Activated naive CD8-positive, alpha-beta T cell treated with anti-CD3 and anti-CD28 coated beads, Interleukin-2, amount 10 ng/mL, durations not matched to agents 7 days and 5 days (primary cell): ENCODE results near the gene PSEN2. TPM values are rescaled to one million over a fixed set of nuclear protein-coding genes. Genes with fewer than 3 reads are reported as not detected.

ENCODE experiments used
- ATAC-seq: fragments of 150-1000 bp; cut with Tn5 transposase; one replicate; pipeline ENCODE4 v1.10.0; 2021; ENCODE audit warnings: low read depth, moderate library complexity
- POLR2A ChIA-PET: fragments of 350-600 bp; sonication (Branson Sonifier 250); formaldehyde crosslinking; loops from one replicate; lab custom pipeline; 2021; ENCODE audit warnings: antibody characterized with exemption; lab: Charles Lee
- DNase-seq: peaks from one replicate; pipeline ENCODE4 v3.0.0; 2021
- H3K27ac Mint-ChIP-seq: one replicate; pipeline ENCODE4 v1.8.0; 2022; ENCODE audit warnings: mild to moderate bottlenecking, mixed read lengths
- H3K27me3 Mint-ChIP-seq: one replicate; pipeline ENCODE4 v1.8.0; 2022; ENCODE audit warnings: mild to moderate bottlenecking, moderate library complexity, mixed read lengths
- H3K36me3 Mint-ChIP-seq: one replicate; pipeline ENCODE4 v1.8.0; 2021; ENCODE audit warnings: mild to moderate bottlenecking, mixed read lengths
- H3K4me1 Mint-ChIP-seq: one replicate; pipeline ENCODE4 v1.8.0; 2021; ENCODE audit warnings: mixed read lengths
- H3K4me3 Mint-ChIP-seq: one replicate; pipeline ENCODE4 v1.8.0; 2022; ENCODE audit warnings: mild to moderate bottlenecking, moderate library complexity, mixed read lengths
- H3K9me3 Mint-ChIP-seq: one replicate; pipeline ENCODE4 v1.8.0; 2021; ENCODE audit warnings: mixed read lengths
- total RNA-seq, 2 experiments: library from RNA; stranded (reverse); gene quantifications; one replicate each; pipeline ENCODE4 v1.2.3, GENCODE V29; 2021

Gene PSEN2
- total RNA-seq, result 1 to 10 TPM; 6.4 to 7.2 TPM

DNA sequence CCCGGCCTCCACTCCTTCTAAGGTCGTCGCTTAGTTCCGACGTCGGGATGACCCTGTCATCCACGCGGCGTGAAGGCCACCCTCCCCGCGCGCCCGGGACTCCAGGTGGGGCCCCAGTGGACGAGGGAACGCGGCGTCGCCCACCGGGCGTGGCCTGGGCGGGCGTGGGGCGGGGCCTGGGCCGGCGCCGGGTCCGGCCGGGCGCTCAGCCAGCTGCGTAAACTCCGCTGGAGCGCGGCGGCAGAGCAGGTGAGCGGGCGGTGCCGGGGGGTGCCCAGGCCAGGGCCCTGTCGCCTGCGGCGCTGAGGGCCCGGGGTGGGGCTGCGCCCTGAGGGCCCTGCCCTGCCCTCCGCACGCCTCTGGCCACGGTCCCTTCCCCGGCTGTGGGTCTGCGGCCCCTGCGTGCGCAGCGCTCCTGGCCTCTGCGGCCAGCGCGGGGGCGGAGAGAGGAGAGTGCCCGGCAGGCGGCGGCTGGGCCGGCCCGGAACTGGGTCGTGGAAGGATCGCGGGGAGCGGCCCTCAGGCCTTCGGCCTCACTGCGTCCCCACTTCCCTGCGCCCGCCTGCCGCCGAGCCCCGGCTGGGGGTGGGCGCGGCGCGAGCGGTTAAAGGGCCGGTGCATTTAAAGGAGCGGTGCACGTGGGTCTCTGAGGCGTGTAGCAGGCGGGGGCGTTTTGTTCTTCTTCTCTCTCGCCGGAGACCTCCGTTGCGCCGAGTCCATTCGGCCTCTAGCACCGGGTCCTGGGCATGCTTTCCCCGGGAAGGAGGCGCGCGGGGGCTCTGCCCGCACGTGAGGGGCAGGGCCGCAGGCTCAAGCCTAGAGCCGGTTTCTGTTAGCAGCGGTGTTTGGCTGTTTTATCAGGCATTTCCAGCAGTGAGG is at the start of gene PSEN2:
TSS of gene PSEN2 (plus strand) at position 216 of the 879 bp plus-strand sequence. CDS start 11,292 bp downstream, outside the sequence.
- no peaks in the 10 kb centered on the region for H3K36me3 Mint-ChIP-seq
- peaks cover 41% of the 10 kb centered on the region for H3K27me3 Mint-ChIP-seq
- H3K4me3 Mint-ChIP-seq, result peak within 1 kb of the TSS; percentile 80
- POLR2A ChIA-PET, result interaction anchor here (0.7 to 1.0 kb wide), 2 partner anchors 12 to 70 kb away, joined by 4 to 5 read pairs; partner anchors contain the start of gene COQ8A
- peak; percentile 90 for ATAC-seq
- peaks cover 5% of the 10 kb centered on the region for H3K4me1 Mint-ChIP-seq
- DNase-seq, result peak; percentile 81
- H3K27ac Mint-ChIP-seq, result peak within 1 kb of the TSS; percentile 25
- no peaks in the 10 kb centered on the region for H3K9me3 Mint-ChIP-seq

DNA sequence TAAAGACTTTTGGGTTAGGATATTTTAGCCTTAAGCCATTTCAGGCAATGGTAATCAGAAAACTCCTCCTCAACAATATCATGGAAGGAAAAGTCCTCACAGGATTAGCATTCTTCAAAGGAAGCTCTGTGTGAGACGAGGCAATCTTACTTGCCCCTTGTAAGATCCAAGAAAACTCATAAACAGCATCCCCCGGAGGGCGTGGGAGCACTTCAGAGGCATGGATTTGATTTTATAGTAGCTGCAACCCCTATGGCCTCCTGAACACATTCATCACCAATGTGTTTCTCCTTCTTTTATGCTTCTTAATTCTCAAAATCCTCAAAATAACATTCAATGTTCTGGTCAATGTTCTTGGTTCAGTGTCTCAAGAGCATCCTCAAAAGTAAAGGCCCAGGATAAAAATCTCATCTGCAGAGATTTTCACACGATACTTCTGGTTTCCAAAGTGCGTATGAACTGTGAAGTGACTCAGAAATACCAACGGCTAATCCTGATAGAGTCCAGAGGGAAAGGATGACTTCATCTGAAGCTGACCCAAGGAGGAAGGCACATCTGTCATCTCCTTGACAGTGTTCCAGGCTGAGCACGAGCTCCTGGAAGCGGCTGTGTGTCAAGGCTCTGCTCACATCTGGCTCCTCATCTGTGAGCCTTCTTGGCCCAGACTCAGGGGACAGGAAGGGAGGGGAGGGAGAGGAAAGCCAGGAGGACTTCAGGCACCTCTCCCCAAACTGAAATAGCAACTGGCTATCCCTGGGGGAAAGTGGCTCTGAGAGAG is 49.3 kb upstream of the PSEN2 start:
- ATAC-seq, result no peak
- Mint-ChIP-seq H3K27me3 (peaks cover 2% of the 10 kb centered on the region), H3K27ac (no peak overlapping the region), H3K36me3 (no peaks in the 10 kb centered on the region), H3K9me3 (no peaks in the 10 kb centered on the region), H3K4me3 (no peak overlapping the region), H3K4me1 (no peaks in the 10 kb centered on the region)
- POLR2A ChIA-PET, result no interaction called here
- DNase-seq, result no peak

DNA sequence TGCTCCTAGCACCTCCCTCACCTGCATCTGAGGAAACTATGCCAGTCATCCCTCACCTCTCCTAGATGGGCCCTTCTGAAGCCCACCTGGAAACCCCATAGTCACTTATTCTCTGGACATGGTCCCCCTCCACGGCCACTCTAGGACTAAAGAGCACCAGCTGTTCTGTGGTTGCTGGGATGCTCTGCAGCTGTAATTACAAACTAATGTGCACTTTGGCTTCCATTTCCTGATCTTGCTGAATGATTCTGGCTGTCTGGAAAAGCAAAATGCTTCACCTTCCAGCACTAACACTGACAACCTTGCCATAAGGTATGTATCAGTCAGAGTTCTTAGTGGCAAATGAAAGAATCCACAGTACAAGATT is 48.7 kb upstream of the PSEN2 start:
- no peaks in the 10 kb centered on the region for H3K4me1 Mint-ChIP-seq
- ATAC-seq (no peak), DNase-seq (no peak)
- no peak overlapping the region for H3K4me3 Mint-ChIP-seq
- POLR2A ChIA-PET, result no interaction called here
- peaks cover 2% of the 10 kb centered on the region for H3K27me3 Mint-ChIP-seq
- H3K36me3 Mint-ChIP-seq, result no peaks in the 10 kb centered on the region
- no peak overlapping the region for H3K27ac Mint-ChIP-seq
- no peaks in the 10 kb centered on the region for H3K9me3 Mint-ChIP-seq

DNA sequence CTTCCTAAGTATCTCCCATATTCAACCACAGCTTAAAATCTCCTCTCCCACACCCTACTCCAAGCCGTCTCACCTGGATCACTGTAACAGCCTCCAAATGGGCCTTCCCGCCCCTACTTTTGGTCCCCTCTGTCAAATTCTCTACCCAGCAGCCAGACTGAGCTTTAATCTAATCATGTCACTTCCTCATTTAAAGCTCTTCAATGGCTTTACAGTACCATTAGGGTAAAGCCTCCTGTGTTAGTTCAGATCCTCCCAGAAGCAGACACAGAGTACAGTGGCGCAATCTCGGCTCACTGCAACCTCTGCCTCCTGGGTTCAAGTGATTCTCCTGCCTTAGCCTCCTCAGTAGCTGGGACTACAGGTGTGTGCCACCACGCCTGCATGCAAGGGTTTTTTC is 46.8 kb upstream of the PSEN2 start:
- ATAC-seq, result no peak
- Mint-ChIP-seq H3K27ac (no peak overlapping the region), H3K36me3 (no peaks in the 10 kb centered on the region), H3K4me1 (peaks cover 10% of the 10 kb centered on the region), H3K27me3 (peaks cover 2% of the 10 kb centered on the region), H3K4me3 (no peak overlapping the region), H3K9me3 (no peaks in the 10 kb centered on the region)
- no peak for DNase-seq
- POLR2A ChIA-PET, result no interaction called here

DNA sequence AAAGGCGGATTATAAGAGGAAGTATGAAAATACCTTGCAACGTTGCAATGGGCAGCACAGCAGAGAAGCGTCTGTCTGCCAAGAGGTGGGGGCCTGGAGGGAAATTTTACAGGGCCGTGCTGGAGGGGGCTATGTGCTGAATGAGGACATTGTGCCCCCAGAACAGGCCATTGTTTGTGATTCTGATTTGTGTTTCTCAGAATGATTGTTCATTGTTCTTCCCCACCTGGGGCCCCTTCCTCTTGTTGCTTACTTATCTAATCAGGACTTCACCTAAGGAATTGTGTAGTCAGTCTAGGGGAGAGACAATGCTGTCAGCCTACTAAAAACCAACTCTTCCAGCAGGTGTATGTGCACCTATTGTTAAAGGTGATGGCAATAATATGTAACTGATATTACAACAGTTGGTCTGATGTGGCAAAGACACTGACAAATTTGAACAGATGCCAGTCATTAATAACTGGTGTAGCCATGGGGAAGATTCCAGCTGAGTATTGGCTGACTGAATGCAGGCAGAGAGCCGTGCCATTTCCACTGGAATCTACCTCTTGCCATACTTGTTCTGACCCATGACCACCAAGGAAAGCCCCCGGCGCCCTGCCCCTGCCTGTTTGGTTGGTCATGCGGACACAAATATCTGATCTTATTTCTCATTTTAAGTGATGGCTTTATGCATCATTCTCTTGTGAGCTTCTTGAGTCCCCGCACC is 45.2 kb upstream of the PSEN2 start:
- no peak overlapping the region for H3K4me3 Mint-ChIP-seq
- no peaks in the 10 kb centered on the region for H3K9me3 Mint-ChIP-seq
- POLR2A ChIA-PET, result interaction anchor here (0.6 to 1.0 kb wide), 2 partner anchors 96 to 213 kb away, joined by 3 read pairs; no protein-coding TSS in a partner anchor
- H3K27me3 Mint-ChIP-seq, result no peaks in the 10 kb centered on the region
- H3K4me1 Mint-ChIP-seq, result peaks cover 10% of the 10 kb centered on the region
- H3K27ac Mint-ChIP-seq, result no peak overlapping the region
- ATAC-seq, result no peak
- no peaks in the 10 kb centered on the region for H3K36me3 Mint-ChIP-seq
- DNase-seq, result no peak

DNA sequence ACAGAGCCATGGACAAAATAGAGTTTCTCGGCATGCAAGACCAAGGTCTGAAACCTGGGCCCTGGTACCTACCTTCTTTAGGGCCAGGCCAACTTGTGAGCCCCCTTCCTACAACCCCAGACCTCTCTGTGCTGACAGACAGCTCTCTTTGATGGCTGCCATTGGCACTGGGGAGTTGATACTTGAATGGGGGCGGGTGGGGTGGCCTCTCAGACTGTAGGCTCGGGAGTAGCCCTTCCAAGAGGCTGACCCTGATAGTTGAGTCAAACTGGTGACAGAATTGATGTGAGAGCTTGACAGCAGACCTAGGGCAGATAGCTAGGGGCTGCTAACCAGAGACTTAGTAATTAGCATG is 44.7 kb upstream of the PSEN2 start:
- no peaks in the 10 kb centered on the region for H3K27me3 Mint-ChIP-seq
- no peak overlapping the region for H3K4me3 Mint-ChIP-seq
- H3K9me3 Mint-ChIP-seq, result no peaks in the 10 kb centered on the region
- H3K36me3 Mint-ChIP-seq, result no peaks in the 10 kb centered on the region
- no peak overlapping the region for H3K27ac Mint-ChIP-seq
- POLR2A ChIA-PET, result no interaction called here
- DNase-seq (no peak), ATAC-seq (no peak)
- H3K4me1 Mint-ChIP-seq, result peaks cover 12% of the 10 kb centered on the region

DNA sequence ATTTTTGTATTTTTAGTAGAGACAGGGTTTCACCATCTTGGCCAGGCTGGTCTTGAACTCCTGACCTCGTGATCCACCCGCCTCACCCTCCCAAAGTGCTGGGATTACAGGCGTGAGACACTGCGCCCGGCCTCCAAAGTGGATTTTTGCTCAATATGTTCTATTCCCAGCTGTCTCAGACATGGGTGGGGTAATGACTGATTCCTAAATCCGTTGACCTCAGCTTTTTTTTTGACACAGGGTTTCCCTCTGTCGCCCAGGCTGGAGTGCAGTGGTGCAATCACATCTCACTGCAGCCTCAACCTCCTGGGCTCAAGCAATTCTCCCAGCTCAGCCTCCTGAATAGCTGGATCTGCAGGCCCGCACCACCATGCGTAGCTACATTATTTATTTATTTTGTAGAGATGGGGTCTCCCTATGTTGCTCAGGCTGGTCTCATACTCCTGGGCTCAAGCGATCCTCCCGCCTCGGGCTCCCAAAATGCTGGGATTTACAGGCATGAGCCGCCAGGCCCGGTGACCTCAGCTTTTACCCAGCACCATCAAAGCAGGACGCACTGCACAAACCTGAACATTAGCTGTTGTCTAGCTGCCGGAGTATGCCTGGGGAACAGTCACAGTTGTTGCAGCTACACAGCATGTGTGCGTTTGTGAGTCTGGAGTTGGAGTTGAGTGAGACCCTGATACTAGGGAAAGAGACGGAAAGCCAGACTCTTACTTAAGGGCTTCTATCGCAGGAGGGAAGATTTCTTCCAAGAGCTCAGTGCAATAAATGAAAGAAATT is 43.7 kb upstream of the PSEN2 start:
- no peak overlapping the region for H3K4me3 Mint-ChIP-seq
- H3K27ac Mint-ChIP-seq, result peak overlapping the region; percentile 94
- POLR2A ChIA-PET, result interaction anchor here (0.5 to 1.3 kb wide), 2 partner anchors 109 to 114 kb away, joined by 3 to 4 read pairs; no protein-coding TSS in a partner anchor
- DNase-seq, result no peak
- peaks cover 12% of the 10 kb centered on the region for H3K4me1 Mint-ChIP-seq
- H3K27me3 Mint-ChIP-seq, result no peaks in the 10 kb centered on the region
- H3K36me3 Mint-ChIP-seq, result no peaks in the 10 kb centered on the region
- no peaks in the 10 kb centered on the region for H3K9me3 Mint-ChIP-seq
- no peak for ATAC-seq

DNA sequence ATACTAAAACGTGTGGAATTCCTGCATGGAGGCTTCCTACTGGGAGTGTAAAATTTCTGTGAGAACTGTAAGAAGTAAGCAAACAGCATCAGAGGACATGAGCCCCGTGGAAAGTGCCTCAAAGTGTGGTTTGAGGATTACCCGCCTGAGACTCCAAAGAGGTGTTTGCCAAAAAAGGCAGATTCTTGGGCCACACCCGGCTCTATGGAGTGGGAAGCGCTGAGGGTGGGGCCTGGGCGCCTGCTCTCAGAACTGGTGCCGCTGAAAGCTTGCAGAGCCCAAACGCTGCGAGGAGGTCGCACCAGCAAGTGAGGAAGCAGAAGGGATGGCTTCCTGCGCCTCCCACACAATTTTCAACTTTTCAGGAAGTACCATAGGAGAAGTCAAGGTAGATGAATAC is 43.0 kb upstream of the PSEN2 start:
- Mint-ChIP-seq H3K9me3 (no peaks in the 10 kb centered on the region), H3K36me3 (no peaks in the 10 kb centered on the region), H3K27ac (peak overlapping the region; percentile 94), H3K4me3 (peak overlapping the region; percentile 17), H3K4me1 (peaks cover 12% of the 10 kb centered on the region), H3K27me3 (no peaks in the 10 kb centered on the region)
- DNase-seq, result no peak
- POLR2A ChIA-PET, result interaction anchor here (0.5 to 1.4 kb wide), 8 partner anchors 91 to 195 kb away, joined by 3 to 5 read pairs (median 3); no protein-coding TSS in a partner anchor
- ATAC-seq, result no peak

DNA sequence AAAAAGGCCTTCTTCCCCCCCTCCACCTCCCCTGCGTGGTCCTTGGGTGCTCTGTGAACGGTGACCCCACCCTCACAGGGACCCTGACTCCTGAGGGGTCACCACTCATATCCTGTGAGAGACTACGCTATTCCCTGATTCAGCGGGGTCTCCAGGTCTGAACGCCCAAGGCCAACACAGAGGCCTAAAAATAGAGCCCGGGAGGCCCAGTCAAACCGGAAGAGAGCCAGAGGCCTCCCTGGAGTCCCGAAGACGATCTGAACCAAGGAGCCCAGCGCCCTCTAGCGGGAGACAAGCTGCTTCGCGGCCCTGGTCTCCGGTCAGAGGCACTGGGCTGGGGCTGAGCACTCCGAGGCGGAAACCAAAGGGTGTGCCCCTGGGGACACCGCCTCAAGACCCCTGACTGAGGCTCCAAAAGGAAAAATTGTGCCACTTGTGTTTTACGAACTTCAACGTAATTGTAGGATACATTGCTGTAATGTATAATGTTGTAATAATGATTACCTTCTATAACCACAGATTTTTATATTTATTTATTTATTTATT is 42.4 kb upstream of the PSEN2 start:
- no peaks in the 10 kb centered on the region for H3K36me3 Mint-ChIP-seq
- no peaks in the 10 kb centered on the region for H3K27me3 Mint-ChIP-seq
- peak overlapping the region; percentile 75 for H3K4me3 Mint-ChIP-seq
- DNase-seq (peak; percentile 93), ATAC-seq (peak; percentile 100)
- POLR2A ChIA-PET, result interaction anchor here (1.0 to 1.4 kb wide), 6 partner anchors 91 to 195 kb away, joined by 3 to 5 read pairs (median 3); no protein-coding TSS in a partner anchor
- H3K4me1 Mint-ChIP-seq, result peaks cover 12% of the 10 kb centered on the region
- peak overlapping the region; percentile 94 for H3K27ac Mint-ChIP-seq
- H3K9me3 Mint-ChIP-seq, result no peaks in the 10 kb centered on the region

DNA sequence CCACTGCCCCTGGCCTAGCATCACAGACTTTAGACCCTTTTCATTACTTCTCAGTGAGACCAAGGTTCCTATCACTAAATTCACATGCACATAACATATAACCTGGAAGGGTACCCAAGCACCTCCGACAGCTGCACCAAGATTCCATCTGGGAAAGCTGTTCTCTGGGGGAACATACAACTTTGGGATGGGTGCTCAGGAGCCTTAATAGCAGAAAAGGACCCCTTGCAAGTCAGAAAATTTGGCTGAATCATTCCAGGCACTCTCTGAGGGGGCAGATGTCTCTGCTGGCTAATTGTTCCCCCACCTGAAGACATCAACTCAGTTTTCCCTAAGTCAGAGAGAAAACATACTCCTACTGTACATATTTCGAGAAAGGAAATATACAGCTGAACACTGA is 41.3 kb upstream of the PSEN2 start:
- Mint-ChIP-seq H3K36me3 (no peaks in the 10 kb centered on the region), H3K9me3 (no peaks in the 10 kb centered on the region), H3K4me3 (no peak overlapping the region), H3K27ac (no peak overlapping the region), H3K4me1 (peaks cover 12% of the 10 kb centered on the region), H3K27me3 (peaks cover 2% of the 10 kb centered on the region)
- DNase-seq (no peak), ATAC-seq (no peak)
- POLR2A ChIA-PET, result interaction anchor here (1.0 to 1.5 kb wide), 3 partner anchors 93 to 195 kb away, joined by 3 to 5 read pairs (median 4); partner anchors contain the start of gene COQ8A

DNA sequence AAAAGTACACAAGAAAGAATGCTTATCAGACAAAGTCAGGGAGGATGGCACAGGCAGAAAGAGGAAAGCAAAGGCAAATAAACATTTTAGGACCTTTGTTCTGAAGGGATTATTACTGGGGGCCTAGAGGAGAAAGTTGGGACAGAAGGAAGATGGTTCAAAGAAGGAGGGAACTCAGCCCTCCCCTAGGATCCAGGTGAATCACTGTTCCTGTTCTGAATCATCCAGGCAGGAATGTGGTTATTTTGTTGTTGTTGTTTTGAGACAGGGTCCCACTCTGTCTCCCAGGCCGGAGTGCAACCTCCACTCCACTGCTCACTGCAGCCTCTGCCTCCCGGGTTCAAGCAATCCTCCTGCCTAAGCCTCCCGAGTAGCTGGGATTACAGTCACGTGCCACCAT is 38.5 kb upstream of the PSEN2 start:
- H3K27me3 Mint-ChIP-seq, result peaks cover 2% of the 10 kb centered on the region
- H3K4me1 Mint-ChIP-seq, result peaks cover 12% of the 10 kb centered on the region
- no peak overlapping the region for H3K4me3 Mint-ChIP-seq
- H3K9me3 Mint-ChIP-seq, result peaks cover 6% of the 10 kb centered on the region
- POLR2A ChIA-PET, result interaction anchor here (0.6 kb wide), 1 partner anchor 52 kb away, joined by 4 read pairs; no protein-coding TSS in a partner anchor
- no peak overlapping the region for H3K27ac Mint-ChIP-seq
- DNase-seq (no peak), ATAC-seq (no peak)
- H3K36me3 Mint-ChIP-seq, result no peaks in the 10 kb centered on the region

DNA sequence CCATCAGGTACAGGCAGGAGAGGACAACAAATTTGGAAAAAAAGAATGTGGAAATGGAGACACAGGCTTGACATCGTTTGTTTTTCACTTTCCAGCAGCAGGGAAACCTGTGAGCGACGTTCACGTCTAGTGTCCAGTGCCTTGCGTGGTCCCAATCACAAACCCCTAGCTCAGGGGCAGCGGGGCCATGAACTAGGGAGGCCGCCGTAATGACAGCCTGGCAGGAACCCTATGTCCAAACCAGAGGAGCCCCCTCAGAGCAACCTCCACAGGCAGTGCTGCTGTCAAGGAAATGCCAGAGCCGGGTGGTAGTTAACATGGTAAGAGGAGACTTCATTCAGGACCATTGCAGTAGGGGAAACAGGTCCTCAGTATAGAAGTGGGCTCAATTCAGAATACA is 37.8 kb upstream of the PSEN2 start:
- Mint-ChIP-seq H3K27ac (no peak overlapping the region), H3K4me1 (peaks cover 8% of the 10 kb centered on the region), H3K36me3 (no peaks in the 10 kb centered on the region), H3K27me3 (peaks cover 2% of the 10 kb centered on the region), H3K4me3 (no peak overlapping the region), H3K9me3 (peaks cover 6% of the 10 kb centered on the region)
- no peak for DNase-seq
- no peak for ATAC-seq
- POLR2A ChIA-PET, result interaction anchor here (0.6 kb wide), 1 partner anchor 52 kb away, joined by 4 read pairs; no protein-coding TSS in a partner anchor
